OCI-M1 (cell line): ENCODE data around the gene P2RX1.
"Not testable (repeated sequence)": the region's sequence is repeated elsewhere in the genome, so short reads cannot be mapped to it uniquely, and the experiment has no call there.

Source experiments
- DNase-seq: peaks from one replicate; lab custom pipeline; 2025; lab: John Stamatoyannopoulos, UW

Gene P2RX1

GRCh38 chr17:3857261-3858105 is 58.8 kb downstream of the P2RX1 start:
- DNase-seq = no peak

- not testable (repeated sequence) for DNase-seq
These were observed 62.1 kb downstream of the P2RX1 start for GRCh38 chr17:3854204-3854603.

- no peak for DNase-seq
These were observed 63.7 kb downstream of the P2RX1 start for GRCh38 chr17:3852561-3852960.

GRCh38 chr17:3851461-3852100 is 64.7 kb downstream of the P2RX1 start:
- DNase-seq = no peak

GRCh38 chr17:3848229-3848835 is 67.9 kb downstream of the P2RX1 start:
- DNase-seq = peak; percentile 15

GRCh38 chr17:3847165-3847670 is 69.0 kb downstream of the P2RX1 start:
- DNase-seq = no peak
